Hepatocyte (in vitro differentiated cells): ENCODE measurements around the gene RAET1G. TPM values are rescaled to one million over a fixed set of nuclear protein-coding genes. Genes with fewer than 3 reads are reported as not detected.
"Not testable (repeated sequence)": the region's sequence is repeated elsewhere in the genome, so short reads cannot be mapped to it uniquely, and the experiment has no call there.

Experiments used
- DNase-seq: peaks from one replicate; pipeline ENCODE4 v3.0.0-alpha.2; 2016; ENCODE audit warnings: low spot score
- H2AFZ ChIP-seq: fragments of 200-600 bp; sonication (generic); 2 replicates; pipeline ENCODE4 v1.6.0; 2016; ENCODE audit warnings: antibody characterized with exemption, mild to moderate bottlenecking
- H3K27ac ChIP-seq: fragments of 200-600 bp; sonication (generic); 2 replicates; pipeline ENCODE4 v1.5.1; 2016; ENCODE audit warnings: mild to moderate bottlenecking
- H3K27me3 ChIP-seq: fragments of 200-600 bp; sonication (generic); 2 replicates; pipeline ENCODE4 v1.6.1; 2016
- H3K36me3 ChIP-seq: fragments of 200-600 bp; sonication (generic); replicated peaks from 2 replicates; pipeline ENCODE4 v1.5.1; 2016; ENCODE audit warnings: low read depth; ENCODE audit not compliant: insufficient read depth
- H3K4me1 ChIP-seq: fragments of 200-600 bp; sonication (generic); 2 replicates; pipeline ENCODE4 v1.5.1; 2016; ENCODE audit warnings: mild to moderate bottlenecking, moderate library complexity; ENCODE audit not compliant: insufficient read depth
- H3K4me2 ChIP-seq: fragments of 200-600 bp; sonication (generic); 2 replicates; pipeline ENCODE4 v1.6.0; 2016
- H3K4me3 ChIP-seq: fragments of 200-600 bp; sonication (generic); 2 replicates; pipeline ENCODE4 v1.5.1; 2016; ENCODE audit warnings: mild to moderate bottlenecking
- H3K79me2 ChIP-seq: fragments of 200-600 bp; sonication (generic); 2 replicates; pipeline ENCODE4 v1.6.0; 2017; ENCODE audit warnings: mild to moderate bottlenecking
- H3K9me2 ChIP-seq: fragments of 200-600 bp; sonication (generic); replicated peaks from 2 replicates; pipeline ENCODE4 v1.6.0; 2017; ENCODE audit warnings: mild to moderate bottlenecking; ENCODE audit not compliant: insufficient read depth
- H3K9me3 ChIP-seq: fragments of 200-600 bp; sonication (generic); 2 replicates; pipeline ENCODE4 v1.5.1; 2016; ENCODE audit warnings: low read depth, mild to moderate bottlenecking
- H4K20me1 ChIP-seq: fragments of 200-600 bp; sonication (generic); 2 replicates; pipeline ENCODE4 v1.6.0; 2016; ENCODE audit warnings: mild to moderate bottlenecking; ENCODE audit not compliant: insufficient read depth, poor library complexity, severe bottlenecking
- EZH2 ChIP-seq: fragments of 200-600 bp; sonication (generic); IDR thresholded peaks from 2 replicates; pipeline ENCODE4 v1.6.1; 2016; ENCODE audit warnings: antibody characterized with exemption, mild to moderate bottlenecking, borderline replicate concordance
- EZH2phosphoT487 ChIP-seq: fragments of 200-600 bp; sonication (generic); IDR thresholded peaks from one replicate; pipeline ENCODE4 v1.6.1; 2018; ENCODE audit warnings: antibody characterized with exemption, mild to moderate bottlenecking, low read depth, moderate library complexity; ENCODE audit not compliant: unreplicated experiment, severe bottlenecking
- WGBS: methylation state at CpG from one replicate; pipeline ENCODE4 v1.1.6; 2016; ENCODE audit warnings: low lambda C conversion rate; ENCODE audit errors: missing lambda C conversion rate; 5-methylcytosine and 5-hydroxymethylcytosine counted together
- polyA plus RNA-seq: library from polyadenylated mRNA; unstranded; fragments of >200 nt; fragmentation: Nextera tagmentation; extraction: Ambion mirVana; gene quantifications from 2 replicates; pipeline ENCODE4 v1.2.1, GENCODE V29; 2016
- total RNA-seq: library from RNA; depleted of rRNA; stranded (reverse); fragments of >200 nt; gene quantifications from 2 replicates; pipeline ENCODE4 v1.2.3, GENCODE V29; 2014
- TF ChIP-seq, protein P1 (sequence below): fragments of 200-600 bp; sonication (generic); IDR thresholded peaks from 2 replicates; pipeline ENCODE4 v1.5.1; 2016; ENCODE audit warnings: antibody characterized with exemption, mild to moderate bottlenecking; ENCODE audit not compliant: poor library complexity

RAET1G gene
- total and polyA plus RNA-seq, 2 experiments from 2014 or later = 0.31 to 1.5 TPM

GRCh38 chr6:149967591-149967990 lies 44.7 kb upstream of the RAET1G start:
- Histone ChIP-seq H4K20me1 (no peaks in the 10 kb centered on the region), H3K4me3 (no peak overlapping the region), H3K9me2 (no peaks in the 10 kb centered on the region), H3K27me3 (peaks cover 90% of the 10 kb centered on the region), H3K79me2 (no peaks in the 10 kb centered on the region), H3K9me3 (no peaks in the 10 kb centered on the region), H3K36me3 (no peaks in the 10 kb centered on the region), H3K4me2 (no peak overlapping the region), H3K27ac (no peak overlapping the region), H2AFZ (no peak overlapping the region), H3K4me1 (peaks cover 14% of the 10 kb centered on the region)
- TF ChIP-seq, protein P1, sequence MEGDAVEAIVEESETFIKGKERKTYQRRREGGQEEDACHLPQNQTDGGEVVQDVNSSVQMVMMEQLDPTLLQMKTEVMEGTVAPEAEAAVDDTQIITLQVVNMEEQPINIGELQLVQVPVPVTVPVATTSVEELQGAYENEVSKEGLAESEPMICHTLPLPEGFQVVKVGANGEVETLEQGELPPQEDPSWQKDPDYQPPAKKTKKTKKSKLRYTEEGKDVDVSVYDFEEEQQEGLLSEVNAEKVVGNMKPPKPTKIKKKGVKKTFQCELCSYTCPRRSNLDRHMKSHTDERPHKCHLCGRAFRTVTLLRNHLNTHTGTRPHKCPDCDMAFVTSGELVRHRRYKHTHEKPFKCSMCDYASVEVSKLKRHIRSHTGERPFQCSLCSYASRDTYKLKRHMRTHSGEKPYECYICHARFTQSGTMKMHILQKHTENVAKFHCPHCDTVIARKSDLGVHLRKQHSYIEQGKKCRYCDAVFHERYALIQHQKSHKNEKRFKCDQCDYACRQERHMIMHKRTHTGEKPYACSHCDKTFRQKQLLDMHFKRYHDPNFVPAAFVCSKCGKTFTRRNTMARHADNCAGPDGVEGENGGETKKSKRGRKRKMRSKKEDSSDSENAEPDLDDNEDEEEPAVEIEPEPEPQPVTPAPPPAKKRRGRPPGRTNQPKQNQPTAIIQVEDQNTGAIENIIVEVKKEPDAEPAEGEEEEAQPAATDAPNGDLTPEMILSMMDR = no peak
- WGBS = 84% methylated on average over 4 of the region's 4 CpGs
- DNase-seq = no peak

DNA sequence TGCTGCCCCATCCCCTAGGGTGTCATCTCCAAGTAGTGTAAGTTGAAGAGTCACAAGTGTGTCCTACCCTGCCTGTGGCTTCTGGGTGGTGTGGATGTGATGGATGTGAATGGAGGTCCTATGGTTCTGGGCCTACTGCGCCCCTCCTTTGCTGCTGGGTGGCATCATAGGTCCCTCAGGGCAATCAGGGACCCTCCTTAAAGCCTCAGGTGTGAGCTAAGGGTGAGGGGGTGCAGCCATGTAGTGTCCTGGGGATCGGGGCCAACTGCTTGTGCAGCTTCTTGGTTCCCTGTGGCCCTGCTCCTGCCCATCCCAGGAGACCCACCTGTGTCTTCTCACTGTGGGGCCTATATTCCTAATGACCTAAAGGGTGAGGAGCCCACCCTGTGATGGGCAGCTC lies 43.4 kb upstream of the RAET1G start:
- H2AFZ ChIP-seq, H3K4me2 ChIP-seq, H3K27ac ChIP-seq, H3K9me3 ChIP-seq, H3K4me3 ChIP-seq, H4K20me1 ChIP-seq, DNase-seq, H3K9me2 ChIP-seq, H3K36me3 ChIP-seq, H3K79me2 ChIP-seq: not testable (repeated sequence)
- Histone ChIP-seq H3K4me1 (peaks cover 14% of the 10 kb centered on the region), H3K27me3 (peaks cover 92% of the 10 kb centered on the region)
- WGBS = 89% methylated on average over 2 of the region's 2 CpGs

DNA sequence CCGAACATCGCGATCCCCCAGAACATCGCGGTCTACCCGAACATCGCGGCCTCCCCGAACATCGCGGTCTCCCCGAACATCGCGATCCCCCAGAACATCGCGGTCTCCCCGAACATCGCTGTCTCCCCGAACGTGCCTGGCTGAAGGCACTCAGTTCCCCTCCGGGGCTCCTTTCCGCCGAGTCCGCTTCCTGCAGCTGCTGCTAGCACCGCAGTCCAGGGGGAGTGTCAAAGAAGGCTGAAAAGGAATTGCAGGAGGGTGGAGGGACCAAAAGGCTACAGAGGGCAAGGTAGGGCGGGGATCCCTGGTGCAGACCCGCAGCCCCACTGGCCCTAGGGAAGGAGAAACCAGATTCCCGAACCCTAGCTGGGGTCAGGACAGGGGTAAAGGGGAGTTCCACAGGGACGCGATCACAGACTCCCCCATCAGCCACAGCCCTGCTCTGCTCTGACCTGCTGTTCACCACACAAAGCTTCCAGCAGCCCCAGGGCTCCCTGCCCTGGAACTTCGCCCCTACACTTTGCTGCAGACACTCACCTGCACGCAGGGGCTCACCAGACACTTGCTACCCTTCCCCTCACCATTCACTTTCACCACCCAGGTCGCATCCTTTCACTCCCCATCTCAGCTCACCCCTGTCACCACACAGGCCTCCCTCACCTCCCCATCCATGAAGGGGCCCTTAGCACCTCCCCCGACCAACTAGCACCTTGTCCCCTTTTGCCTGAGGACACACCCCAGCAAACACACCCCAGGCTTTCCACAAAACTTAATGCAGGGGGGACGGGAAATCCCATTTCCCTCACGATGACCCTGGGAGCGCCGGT lies 42.5 kb upstream of the RAET1G start:
- Histone ChIP-seq H3K9me3 (no peaks in the 10 kb centered on the region), H3K79me2 (no peaks in the 10 kb centered on the region), H3K27me3 (peaks cover 98% of the 10 kb centered on the region), H2AFZ (peak overlapping the region; percentile 91), H3K36me3 (no peaks in the 10 kb centered on the region), H3K9me2 (no peaks in the 10 kb centered on the region), H3K27ac (no peak overlapping the region), H3K4me1 (peaks cover 14% of the 10 kb centered on the region), H3K4me3 (peak overlapping the region; percentile 36), H3K4me2 (peak overlapping the region; percentile 96), H4K20me1 (no peaks in the 10 kb centered on the region)
- peak; percentile 28 for DNase-seq
- TF ChIP-seq EZH2phosphoT487 (peak; percentile 54), EZH2 (no peak)
- TF ChIP-seq, protein P1 = no peak
- 11% methylated on average over 32 of the region's 38 CpGs for WGBS

DNA sequence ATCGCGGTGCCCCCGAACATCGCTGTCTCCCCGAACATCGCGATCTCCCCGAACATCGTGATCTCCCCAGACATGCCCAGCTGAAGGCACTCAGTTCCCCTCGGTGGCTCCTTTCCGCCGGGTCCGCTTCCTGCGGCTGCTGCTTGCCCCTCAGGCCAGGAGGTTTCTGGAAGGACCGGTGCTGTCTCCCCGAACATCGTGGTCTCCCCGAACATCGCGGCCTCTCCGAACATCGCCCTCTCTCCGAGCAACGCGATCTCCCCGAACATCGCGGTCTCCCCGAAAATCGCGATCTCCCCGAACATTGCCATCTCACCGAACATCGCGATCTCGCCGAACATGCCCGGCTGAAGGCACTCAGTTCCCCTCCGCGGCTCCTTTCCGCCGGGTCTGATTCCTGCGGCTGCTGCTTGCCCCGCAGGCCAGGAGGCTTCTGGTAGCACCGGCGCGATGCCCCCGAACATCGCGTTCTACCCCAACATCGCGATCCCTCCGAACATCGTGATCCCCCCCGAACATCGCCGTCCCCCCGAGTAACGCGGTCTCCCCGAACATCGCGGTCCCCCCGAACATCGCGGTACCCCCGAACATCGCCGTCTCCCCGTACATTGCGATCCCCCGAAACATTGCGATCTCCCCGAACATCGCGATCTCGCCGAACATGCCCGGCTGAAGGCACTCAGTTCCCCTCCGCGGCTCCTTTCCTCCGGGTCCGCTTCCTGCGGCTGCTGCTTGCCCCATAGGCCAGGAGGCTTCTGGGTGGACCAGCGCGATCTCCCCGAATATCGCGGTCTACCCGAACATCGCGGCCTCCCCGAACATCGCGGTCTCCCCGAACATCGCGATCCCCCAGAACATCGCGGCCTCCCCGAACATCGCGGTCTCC lies 41.6 kb upstream of the RAET1G start:
- no peaks in the 10 kb centered on the region for H3K9me3 ChIP-seq
- H2AFZ ChIP-seq = peak overlapping the region; percentile 91
- H4K20me1 ChIP-seq = no peaks in the 10 kb centered on the region
- TF ChIP-seq EZH2phosphoT487 (peak; percentile 85), EZH2 (peak; percentile 97)
- TF ChIP-seq, protein P1 = no peak
- WGBS = 3% methylated on average over 74 of the region's 103 CpGs
- H3K36me3 ChIP-seq = no peaks in the 10 kb centered on the region
- H3K4me2 ChIP-seq = peak overlapping the region; percentile 96
- no peak overlapping the region for H3K27ac ChIP-seq
- DNase-seq = no peak
- no peaks in the 10 kb centered on the region for H3K79me2 ChIP-seq
- H3K27me3 ChIP-seq = peaks cover 96% of the 10 kb centered on the region
- peak overlapping the region; percentile 36 for H3K4me3 ChIP-seq
- H3K4me1 ChIP-seq = peaks cover 14% of the 10 kb centered on the region
- H3K9me2 ChIP-seq = no peaks in the 10 kb centered on the region
